Activated CD8-positive, alpha-beta memory T cell treated with anti-CD3 and anti-CD28 coated beads, Interleukin-2, amount 50 U/mL, for 4 hours (primary cell): ENCODE results near the gene LTB.
A peak's percentile ranks its signal among the peaks of the same experiment; 100 is the strongest.

Experiments
- DNase-seq: peaks from one replicate; pipeline ENCODE4 v3.0.0-alpha.2; 2020

Gene LTB

GRCh38 chr6:31546958-31547726 lies 35.1 kb downstream of the LTB start, which contains the start of gene NFKBIL1:
Gene NFKBIL1, plus strand, starts transcription at chr6:31547608. Its CDS starts 87 bp downstream, at chr6:31547695.
- DNase-seq = peak; percentile 87

- peak; percentile 84 for DNase-seq
Observed at GRCh38 chr6:31546339-31546957, 35.8 kb downstream of the LTB start, which contains the start of gene ATP6V1G2. Gene ATP6V1G2, minus strand, starts transcription at chr6:31546608. Its CDS starts 49 bp downstream, at chr6:31546559.

GRCh38 chr6:31545291-31545690 lies 36.9 kb downstream of the LTB start:
- DNase-seq = no peak

- no peak for DNase-seq
Observed at GRCh38 chr6:31544676-31545075, 37.5 kb downstream of the LTB start.

- no peak for DNase-seq
Observed at GRCh38 chr6:31543639-31544038, 38.6 kb downstream of the LTB start.

- DNase-seq = peak; percentile 90
Observed at GRCh38 chr6:31541658-31542521, 40.3 kb downstream of the LTB start, which contains the start of gene DDX39B. Gene DDX39B, minus strand, starts transcription at chr6:31542003. Its CDS starts 1,471 bp downstream, at chr6:31540532.

- DNase-seq = peak; percentile 64
Observed at GRCh38 chr6:31541059-31541657, 41.1 kb downstream of the LTB start.

- no peak for DNase-seq
Observed at GRCh38 chr6:31540640-31541039, 41.6 kb downstream of the LTB start.

GRCh38 chr6:31538805-31539400 lies 43.3 kb downstream of the LTB start:
- no peak for DNase-seq

GRCh38 chr6:31535538-31536324 lies 46.5 kb downstream of the LTB start:
- DNase-seq = no peak

- no peak for DNase-seq
Observed at GRCh38 chr6:31534521-31535040, 47.6 kb downstream of the LTB start.

- DNase-seq = no peak
Observed at GRCh38 chr6:31534011-31534410, 48.2 kb downstream of the LTB start.

GRCh38 chr6:31533455-31533841 lies 48.8 kb downstream of the LTB start:
- DNase-seq = no peak

- no peak for DNase-seq
Observed at GRCh38 chr6:31532644-31533454, 49.4 kb downstream of the LTB start.

- no peak for DNase-seq
Observed at GRCh38 chr6:31531771-31532643, 50.2 kb downstream of the LTB start.

GRCh38 chr6:31531162-31531561 lies 51.1 kb downstream of the LTB start:
- DNase-seq = no peak

- DNase-seq = no peak
Observed at GRCh38 chr6:31530659-31531058, 51.6 kb downstream of the LTB start.
